ENCODE results near the gene SCN8A. TPM values are rescaled to one million over a fixed set of nuclear protein-coding genes. Genes with fewer than 3 reads are reported as not detected.

SCN8A gene
- polyA plus RNA-seq, 2 of the 4 experiments (the other 2 are of a cell fraction) = 1.8 to 4.8 TPM

DNA sequence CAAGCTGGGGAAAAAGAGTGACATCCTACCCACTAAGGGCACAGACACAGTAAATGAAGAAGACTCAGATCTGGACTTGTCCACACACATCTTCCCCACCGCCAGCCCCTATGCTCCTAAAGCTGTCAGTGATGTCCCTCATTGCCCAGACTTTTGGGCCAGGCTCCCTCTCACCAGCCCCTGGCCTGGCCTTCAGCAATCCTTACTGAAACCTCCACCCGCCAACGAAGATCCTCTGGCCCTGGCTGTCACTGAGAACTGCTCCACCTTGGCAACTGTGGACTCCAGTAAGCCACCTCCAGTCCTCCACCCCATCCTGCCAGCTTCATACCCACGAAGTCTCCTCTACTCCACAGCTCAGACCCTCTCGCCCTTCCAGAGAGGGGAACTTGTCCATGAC lies 234.2 kb downstream of the SCN8A start:
- Histone ChIP-seq H3K27ac (no peak overlapping the region), H3K9me3 (no peaks in the 10 kb centered on the region), H3K4me1 (peaks cover 14% of the 10 kb centered on the region), H3K4me2 (no peak overlapping the region), H3K4me3 (no peak overlapping the region)
- no peak for DNase-seq (ENCODE audit: low read depth in 1 of 2, low spot score in 1 of 2)
- no peak for ATAC-seq
- WGBS (ENCODE audit: missing lambda C conversion rate) = 67% methylated on average over 5 of the region's 5 CpGs
- POLR2A ChIA-PET = interaction anchor here (0.9 kb wide), 1 partner anchor 12 kb away, joined by 3 read pairs; no protein-coding TSS in a partner anchor
- CTCF ChIA-PET = interaction anchor here (0.5 to 5.0 kb wide), 16 partner anchors 7 to 1323 kb away, joined by 3 to 92 read pairs (median 6); no protein-coding TSS in a partner anchor
- TF ChIP-seq RNF2 (IDR thresholded peaks at IDR 0.05; ENCODE audit: borderline replicate concordance, low read depth) (no peak), BHLHE40 (IDR thresholded peaks at IDR 0.05; ENCODE audit: low read depth, low read length) (no peak), FOSB (CRISPR knock-in tag; IDR thresholded peaks at IDR 0.05) (no peak), NPAS2 (CRISPR knock-in tag; IDR thresholded peaks at IDR 0.05; ENCODE audit: borderline replicate concordance) (no peak), NR3C1 (IDR thresholded peaks at IDR 0.05) (no peak), CBX8 (IDR thresholded peaks at IDR 0.05) (no peak), SMC3 (IDR thresholded peaks at IDR 0.05) (no peak), MYC (IDR thresholded peaks at IDR 0.05; ENCODE audit: borderline replicate concordance, low read length) (no peak), HOXA7 (CRISPR knock-in tag; IDR thresholded peaks at IDR 0.05) (no peak), EHMT2 (IDR thresholded peaks at IDR 0.05; ENCODE audit: low read depth) (no peak), CHD2 (IDR thresholded peaks at IDR 0.05; ENCODE audit: low read length, partially characterized antibody) (no peak), GATA3 (IDR thresholded peaks at IDR 0.05; ENCODE audit: borderline replicate concordance) (no peak), MAFK (IDR thresholded peaks at IDR 0.05; ENCODE audit: partially characterized antibody) (no peak), EP300 (IDR thresholded peaks at IDR 0.05) (no peak), KDM5A (IDR thresholded peaks at IDR 0.05) (no peak), CBX2 (IDR thresholded peaks at IDR 0.05; ENCODE audit: borderline replicate concordance, low read depth) (no peak), HOXB13 (CRISPR knock-in tag; IDR thresholded peaks at IDR 0.05; ENCODE audit: low read depth) (no peak), KDM1A (IDR thresholded peaks at IDR 0.05; ENCODE audit: low read depth) (no peak), RARB (CRISPR knock-in tag; IDR thresholded peaks at IDR 0.05) (no peak)
- TF ChIP-seq, protein P1, sequence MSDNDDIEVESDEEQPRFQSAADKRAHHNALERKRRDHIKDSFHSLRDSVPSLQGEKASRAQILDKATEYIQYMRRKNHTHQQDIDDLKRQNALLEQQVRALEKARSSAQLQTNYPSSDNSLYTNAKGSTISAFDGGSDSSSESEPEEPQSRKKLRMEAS (IDR thresholded peaks at IDR 0.05) = no peak
- FAIRE-seq = no peak

DNA sequence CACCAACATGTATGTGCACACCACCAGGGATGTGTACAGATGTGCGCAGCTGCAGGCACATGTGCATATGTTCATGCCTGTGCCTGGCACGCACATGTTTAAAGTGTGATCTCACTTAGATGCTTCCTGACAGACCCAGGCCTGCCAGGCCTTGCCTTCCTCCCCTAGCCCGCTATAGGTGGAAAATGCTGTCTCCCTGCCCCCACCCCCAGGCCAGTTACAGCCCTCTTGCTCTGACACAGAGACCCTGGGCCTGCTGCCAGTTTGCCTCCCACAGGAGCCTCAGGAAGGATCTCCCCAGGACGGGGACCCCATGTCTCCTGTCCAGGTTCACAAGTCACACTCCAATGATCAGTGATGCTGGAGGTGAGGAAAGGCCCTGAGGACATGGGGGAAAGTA lies 235.8 kb downstream of the SCN8A start:
- H3K27ac ChIP-seq = no peak overlapping the region
- ATAC-seq = no peak
- H3K4me3 ChIP-seq = no peak overlapping the region
- WGBS (ENCODE audit: missing lambda C conversion rate) = 92% methylated on average over 4 of the region's 4 CpGs
- ChIA-PET CTCF (interaction anchor here (0.6 to 5.0 kb wide), 4 partner anchors 139 to 407 kb away, joined by 3 to 92 read pairs (median 4); no protein-coding TSS in a partner anchor), POLR2A (no interaction called here)
- H3K4me2 ChIP-seq = no peak overlapping the region
- peaks cover 13% of the 10 kb centered on the region for H3K4me1 ChIP-seq
- no peaks in the 10 kb centered on the region for H3K9me3 ChIP-seq
- DNase-seq (ENCODE audit: low read depth in 1 of 2, low spot score in 1 of 2) = no peak
- no peak for FAIRE-seq
- no peak for TF ChIP-seq CHD2 (IDR thresholded peaks at IDR 0.05; ENCODE audit: low read length, partially characterized antibody)
- TF ChIP-seq HOXA7 (CRISPR knock-in tag; IDR thresholded peaks at IDR 0.05) = no peak
- TF ChIP-seq ZC3H11A (IDR thresholded peaks at IDR 0.05) = no peak
- no peak for TF ChIP-seq JUNB (IDR thresholded peaks at IDR 0.05)
- TF ChIP-seq MAZ (IDR thresholded peaks at IDR 0.05; ENCODE audit: borderline replicate concordance, low read depth, low read length) = no peak
- TF ChIP-seq FOSL2 (IDR thresholded peaks at IDR 0.05) = no peak
- no peak for TF ChIP-seq FOSL2 (CRISPR knock-in tag; IDR thresholded peaks at IDR 0.05)
- TF ChIP-seq, protein P2, sequence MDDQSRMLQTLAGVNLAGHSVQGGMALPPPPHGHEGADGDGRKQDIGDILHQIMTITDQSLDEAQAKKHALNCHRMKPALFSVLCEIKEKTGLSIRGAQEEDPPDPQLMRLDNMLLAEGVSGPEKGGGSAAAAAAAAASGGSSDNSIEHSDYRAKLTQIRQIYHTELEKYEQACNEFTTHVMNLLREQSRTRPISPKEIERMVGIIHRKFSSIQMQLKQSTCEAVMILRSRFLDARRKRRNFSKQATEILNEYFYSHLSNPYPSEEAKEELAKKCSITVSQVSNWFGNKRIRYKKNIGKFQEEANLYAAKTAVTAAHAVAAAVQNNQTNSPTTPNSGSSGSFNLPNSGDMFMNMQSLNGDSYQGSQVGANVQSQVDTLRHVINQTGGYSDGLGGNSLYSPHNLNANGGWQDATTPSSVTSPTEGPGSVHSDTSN (IDR thresholded peaks at IDR 0.05) = no peak
- TF ChIP-seq ZSCAN20 (CRISPR knock-in tag; IDR thresholded peaks at IDR 0.05) = no peak
- no peak for TF ChIP-seq EHF (CRISPR knock-in tag; IDR thresholded peaks at IDR 0.05)
- TF ChIP-seq SREBF2 (IDR thresholded peaks at IDR 0.05) = no peak
- TF ChIP-seq, protein P3, sequence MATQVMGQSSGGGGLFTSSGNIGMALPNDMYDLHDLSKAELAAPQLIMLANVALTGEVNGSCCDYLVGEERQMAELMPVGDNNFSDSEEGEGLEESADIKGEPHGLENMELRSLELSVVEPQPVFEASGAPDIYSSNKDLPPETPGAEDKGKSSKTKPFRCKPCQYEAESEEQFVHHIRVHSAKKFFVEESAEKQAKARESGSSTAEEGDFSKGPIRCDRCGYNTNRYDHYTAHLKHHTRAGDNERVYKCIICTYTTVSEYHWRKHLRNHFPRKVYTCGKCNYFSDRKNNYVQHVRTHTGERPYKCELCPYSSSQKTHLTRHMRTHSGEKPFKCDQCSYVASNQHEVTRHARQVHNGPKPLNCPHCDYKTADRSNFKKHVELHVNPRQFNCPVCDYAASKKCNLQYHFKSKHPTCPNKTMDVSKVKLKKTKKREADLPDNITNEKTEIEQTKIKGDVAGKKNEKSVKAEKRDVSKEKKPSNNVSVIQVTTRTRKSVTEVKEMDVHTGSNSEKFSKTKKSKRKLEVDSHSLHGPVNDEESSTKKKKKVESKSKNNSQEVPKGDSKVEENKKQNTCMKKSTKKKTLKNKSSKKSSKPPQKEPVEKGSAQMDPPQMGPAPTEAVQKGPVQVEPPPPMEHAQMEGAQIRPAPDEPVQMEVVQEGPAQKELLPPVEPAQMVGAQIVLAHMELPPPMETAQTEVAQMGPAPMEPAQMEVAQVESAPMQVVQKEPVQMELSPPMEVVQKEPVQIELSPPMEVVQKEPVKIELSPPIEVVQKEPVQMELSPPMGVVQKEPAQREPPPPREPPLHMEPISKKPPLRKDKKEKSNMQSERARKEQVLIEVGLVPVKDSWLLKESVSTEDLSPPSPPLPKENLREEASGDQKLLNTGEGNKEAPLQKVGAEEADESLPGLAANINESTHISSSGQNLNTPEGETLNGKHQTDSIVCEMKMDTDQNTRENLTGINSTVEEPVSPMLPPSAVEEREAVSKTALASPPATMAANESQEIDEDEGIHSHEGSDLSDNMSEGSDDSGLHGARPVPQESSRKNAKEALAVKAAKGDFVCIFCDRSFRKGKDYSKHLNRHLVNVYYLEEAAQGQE (IDR thresholded peaks at IDR 0.05) = no peak
- TF ChIP-seq NFE2L2 (conservative IDR thresholded peaks at IDR 0.05; ENCODE audit: low read length) = no peak
- TF ChIP-seq, protein P4, sequence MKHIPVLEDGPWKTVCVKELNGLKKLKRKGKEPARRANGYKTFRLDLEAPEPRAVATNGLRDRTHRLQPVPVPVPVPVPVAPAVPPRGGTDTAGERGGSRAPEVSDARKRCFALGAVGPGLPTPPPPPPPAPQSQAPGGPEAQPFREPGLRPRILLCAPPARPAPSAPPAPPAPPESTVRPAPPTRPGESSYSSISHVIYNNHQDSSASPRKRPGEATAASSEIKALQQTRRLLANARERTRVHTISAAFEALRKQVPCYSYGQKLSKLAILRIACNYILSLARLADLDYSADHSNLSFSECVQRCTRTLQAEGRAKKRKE (CRISPR knock-in tag; IDR thresholded peaks at IDR 0.05; ENCODE audit: low read depth) = no peak
- no peak for TF ChIP-seq BHLHE40 (IDR thresholded peaks at IDR 0.05; ENCODE audit: low read depth, low read length)
- no peak for TF ChIP-seq POLR2AphosphoS2 (conservative IDR thresholded peaks at IDR 0.05; ENCODE audit: low read length)
- TF ChIP-seq RFX5 (IDR thresholded peaks at IDR 0.05) = no peak
- no peak for TF ChIP-seq HOXB13 (CRISPR knock-in tag; IDR thresholded peaks at IDR 0.05; ENCODE audit: low read depth)

Data from A549 (cell line).